HG03354 (cell line): ENCODE results near the gene ATP9A.
"Not testable (repeated sequence)": the region's sequence is repeated elsewhere in the genome, so short reads cannot be mapped to it uniquely, and the experiment has no call there.

Source experiments
- ATAC-seq: cut with Tn5 transposase; IDR thresholded peaks from one replicate; pipeline ENCODE4 v1.9.1; 2021; ENCODE audit warnings: mild to moderate bottlenecking; ENCODE audit not compliant: unreplicated experiment, poor library complexity, severe bottlenecking

Gene ATP9A

GRCh38 chr20:51767867-51768758 lies at the start of gene ATP9A:
Gene ATP9A (minus strand): TSS chr20:51768390. CDS start chr20:51768369, 21 bp downstream.
- no peak for ATAC-seq

GRCh38 chr20:51816856-51817255 lies 48.7 kb upstream of the ATP9A start:
- ATAC-seq, result not testable (repeated sequence)

- ATAC-seq, result no peak
These were observed 47.3 kb upstream of the ATP9A start for GRCh38 chr20:51815383-51816076.

GRCh38 chr20:51812861-51813260 lies 44.7 kb upstream of the ATP9A start:
- no peak for ATAC-seq

GRCh38 chr20:51811514-51812128 lies 43.4 kb upstream of the ATP9A start:
- ATAC-seq, result no peak

- no peak for ATAC-seq
These were observed 42.8 kb upstream of the ATP9A start for GRCh38 chr20:51811042-51811355.

- ATAC-seq, result no peak
These were observed 42.2 kb upstream of the ATP9A start for GRCh38 chr20:51810155-51811041.

- no peak for ATAC-seq
These were observed 39.6 kb upstream of the ATP9A start for GRCh38 chr20:51807720-51808250.

GRCh38 chr20:51804754-51805153 lies 36.6 kb upstream of the ATP9A start:
- ATAC-seq, result no peak

- ATAC-seq, result no peak
These were observed 35.1 kb upstream of the ATP9A start for GRCh38 chr20:51803148-51803854.

- no peak for ATAC-seq
These were observed 34.1 kb upstream of the ATP9A start, which contains the start of gene SALL4 for GRCh38 chr20:51802170-51802751. Gene SALL4 (minus strand): TSS chr20:51802521. CDS start chr20:51802408, 113 bp downstream.

- ATAC-seq, result no peak
These were observed 33.6 kb upstream of the ATP9A start for GRCh38 chr20:51801823-51802123.

GRCh38 chr20:51801122-51801822 lies 33.1 kb upstream of the ATP9A start:
- ATAC-seq, result no peak

GRCh38 chr20:51800872-51801121 lies 32.6 kb upstream of the ATP9A start:
- no peak for ATAC-seq

GRCh38 chr20:51800060-51800871 lies 32.1 kb upstream of the ATP9A start:
- ATAC-seq, result no peak

GRCh38 chr20:51799401-51799860 lies 31.2 kb upstream of the ATP9A start:
- ATAC-seq, result no peak

- no peak for ATAC-seq
These were observed 29.3 kb upstream of the ATP9A start for GRCh38 chr20:51797357-51798025.
